ENCODE measurements around the gene GIMAP5.

DNA sequence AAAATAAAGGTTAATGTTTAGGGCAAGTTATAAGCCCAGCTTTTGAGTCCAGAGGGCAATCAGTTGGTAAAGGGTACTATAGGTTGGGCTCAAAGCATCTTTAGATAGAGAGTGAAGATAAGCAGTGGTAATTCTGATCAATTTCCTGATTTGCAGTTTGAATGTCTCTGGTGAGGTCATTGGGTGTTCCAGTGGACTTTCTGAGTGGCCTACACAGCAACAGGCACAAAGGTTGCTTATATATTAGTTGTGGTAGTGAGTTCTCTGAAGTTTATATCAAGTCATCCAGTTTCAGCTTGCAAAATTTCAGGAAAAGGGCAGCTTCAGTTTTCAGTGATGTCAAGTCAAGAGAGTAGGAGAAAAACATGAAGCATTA is 29.1 kb downstream of the GIMAP5 start:
- TF ChIP-seq SUZ12 (IDR thresholded peaks at IDR 0.05; ENCODE audit: extremely low read depth, insufficient read depth, insufficient read length) (no peak), YY1 (IDR thresholded peaks at IDR 0.05; ENCODE audit: insufficient read depth, insufficient read length) (no peak), ZNF274 (IDR thresholded peaks at IDR 0.05; ENCODE audit: low read depth, low read length) (no peak)

Measured in NT2/D1 (cell line).